Upper lobe of left lung (tissue), 4 donors: ENCODE results near the gene ARHGAP15.

Experiments used
- EP300 ChIP-seq, 4 donors: sonication (generic); formaldehyde crosslinking; IDR thresholded peaks; one replicate each; pipeline ENCODE4 v1.5.1; 2017; ENCODE audit warnings: antibody characterized with exemption in 4 of 4, control low read depth in 2 of 4
- POLR2AphosphoS5 ChIP-seq, 2 donors: sonication (generic); formaldehyde crosslinking; IDR thresholded peaks; one replicate each; pipeline ENCODE4 v1.5.1; 2017; ENCODE audit warnings: antibody characterized with exemption in 2 of 2
- TF ChIP-seq, protein P1 (sequence below), 6 experiments: fragments of 450-650 bp in 4 of 6; fragments of 200-600 bp in 2 of 6; sonication (generic) in 2 of 6; IDR thresholded peaks; one replicate each; pipeline ENCODE4 v1.5.1; 2016 to 2019; ENCODE audit warnings: antibody characterized with exemption in 6 of 6

DNA sequence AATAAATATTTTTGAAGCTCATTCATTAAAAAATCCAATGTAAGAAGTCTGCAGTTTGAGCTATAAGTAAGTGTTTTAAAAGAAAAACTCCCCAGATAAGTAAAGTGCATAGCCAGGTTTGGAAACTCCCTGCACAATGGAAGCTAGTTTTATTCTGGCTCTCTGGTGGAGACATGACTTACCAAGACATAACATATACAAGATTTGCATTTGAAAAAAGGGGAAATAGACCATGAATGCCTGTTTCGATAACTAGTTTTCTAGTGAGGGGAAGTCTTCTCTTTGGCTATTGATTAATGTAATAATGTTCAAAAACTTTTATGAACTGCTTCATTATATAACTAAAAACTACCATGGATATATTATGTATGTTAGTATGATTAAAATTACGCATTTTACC is 435.2 kb downstream of the ARHGAP15 start:
- TF ChIP-seq, protein P1, sequence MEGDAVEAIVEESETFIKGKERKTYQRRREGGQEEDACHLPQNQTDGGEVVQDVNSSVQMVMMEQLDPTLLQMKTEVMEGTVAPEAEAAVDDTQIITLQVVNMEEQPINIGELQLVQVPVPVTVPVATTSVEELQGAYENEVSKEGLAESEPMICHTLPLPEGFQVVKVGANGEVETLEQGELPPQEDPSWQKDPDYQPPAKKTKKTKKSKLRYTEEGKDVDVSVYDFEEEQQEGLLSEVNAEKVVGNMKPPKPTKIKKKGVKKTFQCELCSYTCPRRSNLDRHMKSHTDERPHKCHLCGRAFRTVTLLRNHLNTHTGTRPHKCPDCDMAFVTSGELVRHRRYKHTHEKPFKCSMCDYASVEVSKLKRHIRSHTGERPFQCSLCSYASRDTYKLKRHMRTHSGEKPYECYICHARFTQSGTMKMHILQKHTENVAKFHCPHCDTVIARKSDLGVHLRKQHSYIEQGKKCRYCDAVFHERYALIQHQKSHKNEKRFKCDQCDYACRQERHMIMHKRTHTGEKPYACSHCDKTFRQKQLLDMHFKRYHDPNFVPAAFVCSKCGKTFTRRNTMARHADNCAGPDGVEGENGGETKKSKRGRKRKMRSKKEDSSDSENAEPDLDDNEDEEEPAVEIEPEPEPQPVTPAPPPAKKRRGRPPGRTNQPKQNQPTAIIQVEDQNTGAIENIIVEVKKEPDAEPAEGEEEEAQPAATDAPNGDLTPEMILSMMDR (IDR thresholded peaks at IDR 0.05), result no peak
- TF ChIP-seq EP300 (IDR thresholded peaks at IDR 0.05), result no peak
- no peak for TF ChIP-seq POLR2AphosphoS5 (IDR thresholded peaks at IDR 0.05)
